ENCODE results near the gene NR2F2. TPM values are rescaled to one million over a fixed set of nuclear protein-coding genes. Genes with fewer than 3 reads are reported as not detected.
"Not testable (repeated sequence)": the region's sequence is repeated elsewhere in the genome, so short reads cannot be mapped to it uniquely, and the experiment has no call there.

The NR2F2 gene
- polyA plus RNA-seq, 5 donors, result 138 to 154 (median 150) TPM

DNA sequence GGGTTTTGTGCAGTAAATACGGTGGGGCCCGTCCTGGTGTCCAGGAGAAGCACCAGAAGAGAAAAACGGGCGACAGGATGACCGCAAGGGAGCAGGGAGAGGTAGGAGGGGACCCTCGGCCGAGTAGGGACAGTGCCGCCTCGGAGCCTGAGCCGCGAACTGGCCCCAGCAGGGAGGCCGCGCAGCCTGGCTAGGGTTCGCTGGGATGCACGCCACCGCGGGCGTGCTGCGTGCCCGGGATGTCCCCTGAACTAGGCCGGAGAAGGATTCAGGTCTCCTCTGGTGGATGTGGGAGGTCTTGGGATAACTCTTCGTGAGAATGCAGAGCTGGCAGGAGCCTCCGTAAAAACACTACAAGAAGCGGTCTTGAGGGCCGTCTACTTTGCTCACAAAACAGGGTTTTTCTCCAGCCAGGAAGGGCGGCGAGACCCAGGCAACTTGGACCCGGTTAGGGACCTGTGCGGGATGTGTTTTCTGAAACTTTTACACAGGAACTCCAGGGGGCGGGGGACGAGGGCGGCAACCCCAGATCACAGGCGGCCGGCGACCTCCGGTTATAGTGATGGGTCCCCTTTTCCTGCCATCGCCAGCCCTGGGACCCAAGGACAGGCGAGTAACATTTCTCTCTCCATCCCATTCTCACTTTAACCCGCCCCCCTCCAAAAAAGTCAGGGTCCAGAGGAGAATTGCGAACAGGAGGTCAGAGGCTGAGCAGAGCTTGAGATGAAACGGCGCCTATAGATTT, 35.5 kb downstream of the NR2F2 start:
- DNase-seq, result no peak

GRCh38 chr15:96366526-96366877, 36.0 kb downstream of the NR2F2 start:
- no peak for DNase-seq

DNA sequence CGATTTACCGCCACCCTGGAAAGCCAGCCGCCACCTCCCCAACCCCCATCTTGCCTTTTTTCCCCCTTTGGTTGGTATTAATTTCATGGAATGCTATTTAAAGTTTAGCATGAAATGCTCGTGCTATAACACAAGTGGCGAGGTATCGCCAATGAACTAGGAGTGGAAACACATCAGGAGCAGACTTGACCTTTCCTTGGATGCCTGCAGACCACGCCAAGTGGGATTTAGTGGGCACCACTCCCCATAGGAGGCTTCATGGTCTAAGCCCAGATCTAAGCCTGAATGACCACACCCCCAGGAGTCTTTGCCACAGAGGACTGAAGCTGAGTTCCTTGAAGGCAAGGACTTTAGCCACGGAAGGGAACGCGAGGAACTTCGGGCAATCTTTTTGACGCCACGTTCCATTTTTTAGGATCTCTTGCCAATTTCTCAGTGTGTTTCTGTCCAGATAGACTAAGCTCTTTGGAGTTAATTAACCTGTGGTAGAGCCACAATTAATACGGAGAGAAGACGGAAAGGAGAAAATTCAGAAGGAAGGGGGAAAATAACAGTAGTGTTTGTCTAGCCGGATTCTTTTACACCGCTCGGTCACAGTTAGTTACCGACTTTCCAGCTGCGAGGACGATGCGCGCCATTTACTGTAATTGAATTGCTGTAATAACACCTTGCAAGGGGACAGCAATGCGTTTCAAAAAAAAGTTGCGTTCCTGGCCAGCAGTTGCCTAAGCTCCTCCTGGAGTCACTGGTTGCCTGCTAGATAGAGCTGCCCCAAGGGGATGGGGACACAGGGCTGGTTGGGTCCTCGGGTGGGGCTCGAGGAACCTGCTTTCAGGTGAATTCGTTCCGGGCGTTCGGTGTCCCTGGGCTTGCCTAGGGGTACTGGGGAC, 37.1 kb downstream of the NR2F2 start:
- no peak for DNase-seq

DNA sequence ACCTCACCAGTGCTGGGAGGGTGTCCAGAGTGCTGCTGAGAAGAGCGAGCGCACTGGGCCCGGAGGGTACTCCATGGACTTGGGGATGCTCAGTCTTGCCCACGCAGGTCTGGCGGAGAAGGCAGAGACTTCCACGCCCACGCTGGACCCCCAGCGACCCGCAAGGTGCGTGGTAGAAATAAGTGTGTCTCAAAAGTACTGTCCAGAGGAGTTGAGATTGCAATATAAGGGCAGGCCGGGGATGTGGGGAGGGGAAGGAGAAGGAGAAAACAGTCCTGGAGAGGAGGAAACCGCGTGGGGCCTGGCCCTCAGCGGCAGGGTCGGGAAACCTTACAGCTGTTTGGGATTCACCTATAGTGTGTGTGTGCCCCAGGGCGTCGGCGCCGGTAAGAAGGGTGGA, 38.9 kb downstream of the NR2F2 start:
- DNase-seq, result no peak

DNA sequence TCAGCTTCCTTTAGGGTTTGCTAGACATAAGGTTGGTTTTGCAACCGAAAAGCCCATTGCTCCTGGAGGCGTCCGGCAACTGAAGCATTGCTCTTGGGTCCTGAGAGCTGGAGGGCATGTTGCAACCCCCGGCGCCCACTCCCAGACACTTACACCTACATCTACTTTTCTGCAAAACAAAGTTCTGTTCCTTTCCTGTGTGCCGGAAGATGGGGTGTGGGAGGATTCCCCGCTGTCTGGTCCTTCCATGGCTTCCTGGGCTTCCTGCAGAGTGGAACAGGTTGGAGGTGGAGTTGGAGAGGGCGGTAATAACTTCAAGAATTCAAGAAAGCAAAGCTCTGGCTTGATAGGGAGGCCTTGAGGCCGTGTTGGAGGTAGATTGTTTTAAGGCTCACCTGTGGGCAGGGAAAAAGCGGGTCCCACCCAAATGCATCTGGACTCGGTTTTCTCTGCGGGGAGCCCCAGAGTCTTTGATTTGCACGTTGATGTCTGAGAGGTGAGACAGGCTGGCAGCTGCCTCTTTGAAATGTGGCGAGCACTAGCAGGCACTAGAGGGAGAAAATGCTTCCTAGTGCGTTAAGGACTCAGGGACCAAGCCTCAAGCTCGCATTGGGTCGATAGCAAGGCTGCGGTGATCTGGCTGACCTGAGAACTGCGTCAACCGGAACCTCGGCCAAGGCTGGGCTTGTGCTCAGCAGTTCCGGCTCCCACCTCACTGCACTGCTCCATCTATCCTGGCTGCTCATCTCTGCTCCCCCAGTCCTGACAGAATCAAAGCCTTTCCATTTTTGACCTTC, 39.5 kb downstream of the NR2F2 start:
- no peak for DNase-seq

DNA sequence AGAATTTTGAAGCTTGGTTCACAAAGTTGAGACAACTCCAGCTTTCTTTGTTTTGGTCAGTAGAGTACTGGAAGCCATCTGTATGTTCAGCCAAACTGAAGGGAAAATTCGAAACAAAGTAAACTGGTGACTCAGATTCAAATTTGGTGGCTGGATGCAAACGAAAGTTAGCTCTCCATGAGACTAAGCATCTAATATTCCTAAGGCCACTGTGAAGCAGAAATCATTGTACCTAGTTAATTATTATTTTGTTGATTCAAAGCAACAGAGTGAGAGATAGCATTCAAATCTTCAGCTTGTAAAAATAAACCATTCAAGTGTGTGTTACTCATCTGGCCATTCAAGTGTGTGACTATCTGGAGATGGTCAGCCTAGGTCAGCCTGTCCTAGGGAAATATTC, 42.1 kb downstream of the NR2F2 start:
- DNase-seq, result no peak

- no peak for DNase-seq
Measured at GRCh38 chr15:96374499-96374898, 44.0 kb downstream of the NR2F2 start.

- not testable (repeated sequence) for DNase-seq
Measured at GRCh38 chr15:96379592-96379991, 49.1 kb downstream of the NR2F2 start.

GRCh38 chr15:96381463-96381862, 51.0 kb downstream of the NR2F2 start:
- no peak for DNase-seq

GRCh38 chr15:96385195-96385594, 54.7 kb downstream of the NR2F2 start:
- DNase-seq, result no peak

- DNase-seq, result no peak
Measured at GRCh38 chr15:96388673-96389072, 58.2 kb downstream of the NR2F2 start.
